Measurements from ENCODE around the gene CCDC68.

CCDC68 gene, protein sequence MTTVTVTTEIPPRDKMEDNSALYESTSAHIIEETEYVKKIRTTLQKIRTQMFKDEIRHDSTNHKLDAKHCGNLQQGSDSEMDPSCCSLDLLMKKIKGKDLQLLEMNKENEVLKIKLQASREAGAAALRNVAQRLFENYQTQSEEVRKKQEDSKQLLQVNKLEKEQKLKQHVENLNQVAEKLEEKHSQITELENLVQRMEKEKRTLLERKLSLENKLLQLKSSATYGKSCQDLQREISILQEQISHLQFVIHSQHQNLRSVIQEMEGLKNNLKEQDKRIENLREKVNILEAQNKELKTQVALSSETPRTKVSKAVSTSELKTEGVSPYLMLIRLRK

DNA sequence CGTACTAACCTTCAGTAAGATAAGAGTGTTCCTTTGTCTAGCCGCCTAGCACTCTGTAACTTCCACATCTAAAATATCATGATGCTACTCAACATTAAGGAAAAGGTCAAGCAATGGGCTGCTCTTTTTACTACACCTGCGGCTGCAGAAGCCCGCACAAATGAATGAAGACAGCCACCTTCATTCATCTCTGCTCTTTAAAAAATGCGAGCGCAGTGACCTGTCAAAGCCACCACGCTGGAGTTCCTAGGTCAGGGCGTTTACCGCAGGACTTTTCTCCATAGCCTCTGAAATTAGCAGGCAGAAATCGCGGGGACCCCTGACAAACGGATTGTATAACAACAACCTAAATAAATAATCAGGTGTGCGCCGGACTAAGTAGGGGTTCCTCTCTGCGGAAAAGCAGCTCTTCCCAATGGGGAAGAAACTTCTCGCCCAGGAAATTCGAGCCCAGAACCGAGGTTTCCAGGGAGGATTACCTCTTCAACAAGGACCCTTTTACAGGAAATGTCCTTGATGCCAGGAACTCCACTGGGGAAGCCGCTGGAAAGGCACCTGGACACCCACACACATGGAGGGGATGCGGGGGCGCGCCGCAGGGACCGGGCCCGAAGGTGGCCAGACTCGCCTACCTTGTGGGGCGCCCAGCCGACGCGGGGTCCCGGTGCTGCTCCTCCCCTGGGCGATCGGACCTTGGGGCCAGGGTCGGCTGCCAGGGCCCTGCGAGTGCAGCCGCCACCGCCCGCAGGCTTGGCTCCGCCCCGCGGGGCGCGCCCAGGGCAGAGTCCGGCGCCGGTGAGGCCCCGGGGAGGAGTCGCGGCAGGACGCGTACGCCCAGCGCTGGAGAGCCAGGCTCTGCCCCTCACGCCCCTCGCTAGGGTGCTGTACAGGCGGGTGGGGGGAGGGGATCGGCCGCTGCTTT is at the start of gene CCDC68:
Gene CCDC68, minus strand, starts transcription at position 758 of the 922 bp plus-strand sequence. CDS start 16,670 bp downstream, outside the sequence.
- no peak for DNase-seq (ENCODE audit: low read depth)
- no peak within 1 kb of the TSS for H3K4me3 ChIP-seq (ENCODE audit: low read depth, low read length)
- TF ChIP-seq, protein P1, sequence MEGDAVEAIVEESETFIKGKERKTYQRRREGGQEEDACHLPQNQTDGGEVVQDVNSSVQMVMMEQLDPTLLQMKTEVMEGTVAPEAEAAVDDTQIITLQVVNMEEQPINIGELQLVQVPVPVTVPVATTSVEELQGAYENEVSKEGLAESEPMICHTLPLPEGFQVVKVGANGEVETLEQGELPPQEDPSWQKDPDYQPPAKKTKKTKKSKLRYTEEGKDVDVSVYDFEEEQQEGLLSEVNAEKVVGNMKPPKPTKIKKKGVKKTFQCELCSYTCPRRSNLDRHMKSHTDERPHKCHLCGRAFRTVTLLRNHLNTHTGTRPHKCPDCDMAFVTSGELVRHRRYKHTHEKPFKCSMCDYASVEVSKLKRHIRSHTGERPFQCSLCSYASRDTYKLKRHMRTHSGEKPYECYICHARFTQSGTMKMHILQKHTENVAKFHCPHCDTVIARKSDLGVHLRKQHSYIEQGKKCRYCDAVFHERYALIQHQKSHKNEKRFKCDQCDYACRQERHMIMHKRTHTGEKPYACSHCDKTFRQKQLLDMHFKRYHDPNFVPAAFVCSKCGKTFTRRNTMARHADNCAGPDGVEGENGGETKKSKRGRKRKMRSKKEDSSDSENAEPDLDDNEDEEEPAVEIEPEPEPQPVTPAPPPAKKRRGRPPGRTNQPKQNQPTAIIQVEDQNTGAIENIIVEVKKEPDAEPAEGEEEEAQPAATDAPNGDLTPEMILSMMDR (IDR thresholded peaks at IDR 0.05; ENCODE audit: control insufficient read depth, extremely low read depth, insufficient read depth), result no peak

DNA sequence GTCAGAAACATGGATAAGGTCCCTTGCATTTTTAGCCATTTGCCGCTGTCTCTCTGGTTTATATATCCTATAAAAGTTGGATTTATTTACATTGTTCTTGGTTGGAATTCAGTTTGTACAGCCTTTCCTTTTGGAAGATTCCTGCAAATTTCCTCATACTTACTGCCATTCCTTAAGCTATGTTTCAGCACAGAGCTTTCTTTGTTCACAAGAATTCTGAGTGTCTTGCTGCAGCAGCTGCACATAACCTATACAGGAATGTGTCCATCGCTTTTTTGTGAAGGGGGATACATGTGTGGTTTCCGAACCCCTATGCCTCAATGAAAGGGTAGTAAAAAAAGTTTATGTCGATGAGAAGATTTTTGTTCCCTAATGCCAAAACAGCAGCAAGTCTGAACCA is 48.3 kb upstream of the CCDC68 start:
- TF ChIP-seq, protein P1 (IDR thresholded peaks at IDR 0.05; ENCODE audit: control insufficient read depth, extremely low read depth, insufficient read depth), result no peak

DNA sequence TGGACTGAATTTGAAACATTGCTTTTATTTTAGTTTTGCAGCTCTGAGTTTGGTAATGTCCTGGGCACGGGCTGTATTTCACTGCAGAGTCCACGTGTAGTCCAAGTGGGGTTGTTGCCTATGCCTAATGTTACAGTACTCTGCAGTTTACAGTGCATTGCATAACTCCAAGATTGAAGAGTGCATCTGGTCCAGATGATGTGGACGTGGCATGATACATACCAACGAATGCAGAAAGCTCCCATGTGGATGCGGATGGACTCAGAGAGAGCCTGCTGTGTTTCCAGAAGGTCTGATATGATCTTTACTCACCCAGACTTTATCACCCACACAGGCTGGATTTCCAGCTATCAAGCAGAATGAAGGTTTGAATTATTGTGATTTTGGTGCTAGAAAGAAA is 44.4 kb upstream of the CCDC68 start:
- no peak overlapping the region for H3K4me3 ChIP-seq (ENCODE audit: low read depth, low read length)
- TF ChIP-seq, protein P1 (IDR thresholded peaks at IDR 0.05; ENCODE audit: control insufficient read depth, extremely low read depth, insufficient read depth), result no peak
- DNase-seq (ENCODE audit: low read depth), result no peak

More for the DNA sequence above, 48.3 kb upstream of the CCDC68 start:
- H3K4me3 ChIP-seq (ENCODE audit: low read depth, low read length), result no peak overlapping the region
- DNase-seq (ENCODE audit: low read depth), result no peak

DNA sequence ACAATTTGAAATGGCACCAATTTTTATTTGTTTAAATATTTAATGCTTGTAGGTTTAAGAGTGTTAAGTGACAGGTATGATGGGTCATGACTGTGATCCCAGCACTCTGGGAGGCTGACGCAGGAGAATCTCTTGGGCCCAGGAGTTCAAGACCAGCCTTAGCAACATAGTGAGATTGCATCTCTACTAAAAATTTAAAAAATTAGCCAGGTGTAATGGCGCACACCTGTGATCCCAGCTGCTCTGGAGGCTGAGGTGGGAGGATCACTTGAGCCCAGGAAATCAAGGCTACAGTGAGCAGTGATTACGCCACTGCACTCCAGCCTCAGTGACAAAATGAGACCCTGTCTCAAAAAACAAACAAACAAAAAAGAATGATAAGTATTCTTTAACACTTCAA is 43.0 kb upstream of the CCDC68 start:
- DNase-seq (ENCODE audit: low read depth), result no peak
- TF ChIP-seq, protein P1 (IDR thresholded peaks at IDR 0.05; ENCODE audit: control insufficient read depth, extremely low read depth, insufficient read depth), result no peak
- no peak overlapping the region for H3K4me3 ChIP-seq (ENCODE audit: low read depth, low read length)

DNA sequence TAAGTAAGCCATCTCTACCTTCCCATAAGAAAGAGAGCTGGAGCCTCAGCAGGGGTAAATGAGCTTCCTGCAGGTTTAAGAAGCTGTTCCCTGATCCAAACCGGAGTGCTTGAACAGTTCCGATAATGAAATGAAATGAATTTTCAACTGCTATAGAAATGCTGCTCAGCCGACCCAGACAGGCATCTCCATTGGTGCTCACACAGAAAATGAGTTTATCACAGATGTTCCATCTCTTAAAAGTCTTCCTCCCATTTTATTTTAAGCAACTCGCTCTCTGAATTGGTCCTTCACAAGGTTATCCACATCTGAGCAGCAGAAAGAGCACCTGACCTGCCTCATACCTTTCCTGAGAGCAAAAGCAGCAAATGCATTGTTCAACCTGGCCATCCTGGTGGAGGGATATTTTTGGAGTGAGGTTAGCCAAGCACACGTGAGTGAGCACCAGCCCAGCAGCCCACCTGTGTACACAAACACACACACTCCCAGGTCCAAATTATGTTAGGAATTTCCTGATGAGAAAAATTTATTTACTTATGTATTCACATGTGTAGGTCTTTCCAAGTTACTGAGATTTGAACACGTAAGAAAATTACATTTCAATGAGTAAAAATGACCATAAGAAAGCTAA is 42.2 kb upstream of the CCDC68 start:
- TF ChIP-seq, protein P1 (IDR thresholded peaks at IDR 0.05; ENCODE audit: control insufficient read depth, extremely low read depth, insufficient read depth), result no peak
- DNase-seq (ENCODE audit: low read depth), result no peak
- H3K4me3 ChIP-seq (ENCODE audit: low read depth, low read length), result no peak overlapping the region

DNA sequence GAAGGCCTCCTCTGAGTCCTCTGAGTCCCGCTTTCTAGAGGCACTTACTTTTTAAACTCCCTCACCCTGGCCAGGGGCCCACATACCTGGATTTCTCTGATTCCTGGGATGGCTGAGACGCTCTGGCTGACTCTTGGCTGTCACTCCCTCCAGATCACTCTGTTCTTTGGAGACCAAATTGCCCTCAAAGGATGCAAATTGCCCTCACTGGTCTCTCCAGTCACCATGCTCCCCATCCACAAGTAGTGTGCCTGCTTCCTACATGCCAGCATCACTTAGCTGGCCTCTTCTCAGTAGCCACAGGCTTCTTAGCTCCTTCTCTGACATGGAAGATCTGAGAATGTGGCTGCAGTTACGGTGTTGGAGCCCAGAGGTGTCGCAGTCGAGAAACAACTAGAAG is 41.3 kb upstream of the CCDC68 start:
- H3K4me3 ChIP-seq (ENCODE audit: low read depth, low read length), result no peak overlapping the region
- no peak for DNase-seq (ENCODE audit: low read depth)
- TF ChIP-seq, protein P1 (IDR thresholded peaks at IDR 0.05; ENCODE audit: control insufficient read depth, extremely low read depth, insufficient read depth), result no peak

All from LNCaP clone FGC (cell line).